ENCODE results near the gene BSG.

DNA sequence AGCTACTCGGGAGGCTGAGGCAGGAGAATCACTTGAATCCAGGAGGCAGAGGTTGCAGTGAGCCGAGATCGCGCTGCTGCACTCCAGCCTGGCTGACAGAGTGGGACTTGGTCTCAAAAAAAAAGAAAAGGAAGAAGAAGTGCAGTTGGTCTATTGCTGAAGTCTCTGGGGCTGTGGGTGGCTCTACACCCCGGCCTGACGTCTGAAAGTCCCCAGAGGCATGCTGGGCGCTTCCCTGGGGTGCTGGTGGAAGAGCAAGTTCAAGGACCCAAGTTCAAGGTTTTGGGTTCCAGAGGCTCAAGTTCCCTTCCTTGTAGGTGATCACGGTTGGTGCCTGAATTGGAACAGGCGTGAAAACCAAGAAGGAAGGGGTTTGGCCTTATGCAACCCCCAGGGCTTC lies 21.1 kb downstream of the BSG start:
- TF ChIP-seq CTCF (IDR thresholded peaks at IDR 0.05; ENCODE audit: low read depth, low read length, poor library complexity, severe bottlenecking) (no peak), EZH2phosphoT487 (IDR thresholded peaks at IDR 0.05; ENCODE audit: borderline replicate concordance, low read length) (no peak)
